Kidney epithelial cell (primary cell): ENCODE measurements around the gene SND1. TPM values are rescaled to one million over a fixed set of nuclear protein-coding genes. Genes with fewer than 3 reads are reported as not detected.

Experiments
- DNase-seq: peaks from one replicate; pipeline ENCODE4 v3.0.0-alpha.2; 2010; ENCODE audit warnings: low read depth
- H3K27me3 ChIP-seq: 2 replicates; pipeline ENCODE4 v1.6.0; 2011; ENCODE audit warnings: low read length; ENCODE audit not compliant: control insufficient read depth, insufficient read depth
- H3K36me3 ChIP-seq: 2 replicates; pipeline ENCODE4 v1.5.1; 2011; ENCODE audit warnings: low read length; ENCODE audit not compliant: control insufficient read depth, insufficient read depth
- H3K4me3 ChIP-seq: 2 replicates; pipeline ENCODE4 v1.5.1; 2011; ENCODE audit warnings: low read depth, mild to moderate bottlenecking, control low read depth, low read length
- CTCF ChIP-seq: IDR thresholded peaks from 2 replicates; pipeline ENCODE4 v1.5.1; 2011; ENCODE audit warnings: mild to moderate bottlenecking, moderate library complexity, low read length, control low read depth, inconsistent platforms; ENCODE audit not compliant: insufficient read depth, poor library complexity, severe bottlenecking
- total RNA-seq: library from RNA; depleted of rRNA; stranded (reverse); fragments of >200 nt; gene quantifications from 2 replicates; pipeline ENCODE4 v1.2.3, GENCODE V29; 2015

SND1 gene
- total RNA-seq, 1 donor from 2014 or later = 257 TPM

DNA sequence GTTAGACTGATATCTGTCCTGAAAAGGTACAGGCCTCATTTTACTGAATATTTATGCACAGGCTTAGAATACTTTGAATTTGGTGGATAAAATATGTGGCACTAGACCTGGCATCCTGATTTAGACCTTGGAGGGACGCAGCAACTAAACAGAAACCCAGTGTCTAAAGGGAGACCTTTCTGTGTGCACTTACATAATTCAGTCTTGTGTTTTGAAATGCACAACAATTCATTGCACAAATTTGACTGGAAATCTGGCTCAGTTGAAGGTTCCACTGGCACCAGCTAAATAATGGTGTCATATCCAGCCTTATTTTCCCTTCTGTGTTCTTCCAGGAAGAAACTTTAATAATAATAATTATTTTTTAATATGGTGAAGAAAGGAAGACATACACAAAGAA is 142.1 kb downstream of the SND1 start:
- H3K4me3 ChIP-seq = no peak overlapping the region
- H3K27me3 ChIP-seq = no peaks in the 10 kb centered on the region
- DNase-seq = no peak
- TF ChIP-seq CTCF = no peak
- H3K36me3 ChIP-seq = no peaks in the 10 kb centered on the region

DNA sequence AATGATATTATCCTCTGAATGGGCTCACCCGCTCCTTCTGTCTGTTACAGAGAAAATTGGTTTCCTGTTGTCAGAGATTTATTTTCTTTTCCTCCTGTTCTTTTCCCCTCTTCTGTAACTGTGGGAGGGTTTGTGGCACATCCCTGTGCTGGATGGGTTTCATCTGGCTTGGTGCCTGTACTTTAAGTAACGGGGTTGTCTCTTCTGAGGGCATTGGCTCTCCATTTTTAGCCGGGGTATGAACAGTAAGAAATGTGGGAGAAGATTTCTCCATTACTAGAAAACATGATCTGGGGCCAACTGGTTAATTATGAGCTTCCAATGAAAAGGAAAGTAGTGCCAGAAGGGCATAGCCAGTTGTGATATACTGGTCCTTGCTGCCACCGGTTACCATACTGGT is 142.6 kb downstream of the SND1 start:
- no peak overlapping the region for H3K4me3 ChIP-seq
- TF ChIP-seq CTCF = no peak
- H3K27me3 ChIP-seq = no peaks in the 10 kb centered on the region
- H3K36me3 ChIP-seq = no peaks in the 10 kb centered on the region
- no peak for DNase-seq

DNA sequence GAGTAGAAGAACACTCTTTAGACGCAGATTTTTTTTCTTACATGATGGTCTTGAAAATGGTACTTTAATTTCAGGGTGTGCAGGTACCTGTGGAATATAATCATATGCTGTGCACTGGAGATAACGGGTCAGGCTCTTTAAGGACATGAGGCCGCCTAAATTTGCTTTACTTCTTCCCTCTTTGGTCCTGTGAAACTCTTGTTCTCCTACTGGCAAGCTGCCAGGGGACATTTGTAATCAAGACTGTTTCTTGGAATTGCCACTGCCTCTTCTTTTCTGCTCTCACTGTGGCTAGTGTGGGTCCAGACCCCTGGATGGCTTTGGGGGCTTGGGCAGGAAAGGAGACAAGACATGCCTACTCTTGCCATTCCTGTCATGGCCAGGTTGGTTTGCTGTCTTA is 146.0 kb downstream of the SND1 start:
- Histone ChIP-seq H3K36me3 (no peaks in the 10 kb centered on the region), H3K27me3 (no peaks in the 10 kb centered on the region), H3K4me3 (no peak overlapping the region)
- no peak for DNase-seq
- no peak for TF ChIP-seq CTCF

DNA sequence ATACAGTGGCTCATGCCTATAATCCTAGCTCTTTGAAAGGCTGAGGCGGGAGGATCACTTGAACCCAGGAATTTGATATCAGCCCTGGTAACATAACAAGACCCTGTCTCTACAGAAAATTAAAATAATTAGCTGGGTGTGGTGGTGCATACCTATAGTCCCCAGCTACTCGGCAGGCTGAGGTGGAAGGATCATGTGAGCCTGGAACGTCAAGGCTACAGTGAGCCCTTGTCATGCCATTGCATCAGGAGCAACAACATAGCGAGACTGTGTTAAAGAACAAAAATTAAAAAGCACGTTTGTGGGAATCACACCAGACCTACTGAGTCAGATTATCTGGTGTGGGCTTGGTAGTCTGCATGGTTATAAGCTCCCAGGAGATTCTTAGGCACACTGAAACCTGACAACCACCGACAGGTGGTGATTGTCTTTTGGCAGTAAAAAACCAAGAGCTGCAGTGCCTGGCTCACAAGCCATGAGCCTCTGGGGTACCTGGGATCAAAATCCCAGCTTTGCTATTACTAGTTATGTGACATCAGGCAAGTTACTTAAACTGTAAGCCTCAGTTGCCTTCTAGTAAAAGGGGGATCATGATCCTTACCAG is 146.9 kb downstream of the SND1 start:
- no peak overlapping the region for H3K4me3 ChIP-seq
- H3K27me3 ChIP-seq = no peaks in the 10 kb centered on the region
- no peak for TF ChIP-seq CTCF
- no peaks in the 10 kb centered on the region for H3K36me3 ChIP-seq
- DNase-seq = no peak

DNA sequence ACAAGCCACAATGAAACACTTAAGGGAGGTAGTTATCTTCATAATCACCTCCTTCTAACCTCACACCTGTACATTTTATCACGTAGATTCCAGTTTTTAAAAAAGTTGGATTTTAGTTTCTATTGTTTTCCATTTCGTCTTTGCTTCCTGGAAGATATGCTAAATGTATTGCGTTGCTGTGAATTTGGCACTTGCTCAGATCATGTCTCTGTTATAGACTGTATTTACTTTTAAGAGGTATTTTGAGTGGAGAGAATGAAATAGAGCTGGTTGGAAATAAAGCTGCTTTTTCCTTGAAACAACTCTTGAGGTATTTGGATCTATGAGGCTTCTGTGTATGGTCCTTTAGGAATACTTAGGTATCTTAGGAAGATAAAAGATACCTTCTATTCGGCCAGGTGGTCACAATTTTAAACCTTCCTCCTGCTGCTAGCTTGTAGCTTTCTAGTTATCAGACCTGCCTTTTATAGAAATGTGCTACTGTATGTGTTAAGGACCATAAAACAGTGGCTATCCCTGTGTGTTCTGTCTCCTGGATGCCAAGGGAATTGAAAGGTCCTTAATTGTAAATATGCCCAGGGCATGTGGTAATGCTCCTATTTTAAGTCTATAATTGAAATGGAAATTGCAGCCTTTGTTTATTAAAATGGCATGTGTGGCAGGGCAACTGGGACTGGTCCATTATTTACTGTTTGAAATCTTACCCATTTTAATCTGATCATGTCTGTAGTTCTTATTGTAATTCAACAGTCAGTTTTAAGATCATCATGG is 147.7 kb downstream of the SND1 start:
- H3K4me3 ChIP-seq = no peak overlapping the region
- DNase-seq = no peak
- H3K27me3 ChIP-seq = no peaks in the 10 kb centered on the region
- TF ChIP-seq CTCF = no peak
- no peaks in the 10 kb centered on the region for H3K36me3 ChIP-seq
